22Rv1 (cell line): ENCODE results near the gene GNB1.

Source experiments
- ZFX ChIP-seq: fragments of 450-650 bp; IDR thresholded peaks from 2 replicates; pipeline ENCODE4 v1.6.1; 2017; ENCODE audit warnings: antibody characterized with exemption, borderline replicate concordance
- TF ChIP-seq, protein P1 (sequence below): fragments of 450-650 bp; IDR thresholded peaks from 2 replicates; pipeline ENCODE4 v1.5.1; 2017; ENCODE audit warnings: mild to moderate bottlenecking

DNA sequence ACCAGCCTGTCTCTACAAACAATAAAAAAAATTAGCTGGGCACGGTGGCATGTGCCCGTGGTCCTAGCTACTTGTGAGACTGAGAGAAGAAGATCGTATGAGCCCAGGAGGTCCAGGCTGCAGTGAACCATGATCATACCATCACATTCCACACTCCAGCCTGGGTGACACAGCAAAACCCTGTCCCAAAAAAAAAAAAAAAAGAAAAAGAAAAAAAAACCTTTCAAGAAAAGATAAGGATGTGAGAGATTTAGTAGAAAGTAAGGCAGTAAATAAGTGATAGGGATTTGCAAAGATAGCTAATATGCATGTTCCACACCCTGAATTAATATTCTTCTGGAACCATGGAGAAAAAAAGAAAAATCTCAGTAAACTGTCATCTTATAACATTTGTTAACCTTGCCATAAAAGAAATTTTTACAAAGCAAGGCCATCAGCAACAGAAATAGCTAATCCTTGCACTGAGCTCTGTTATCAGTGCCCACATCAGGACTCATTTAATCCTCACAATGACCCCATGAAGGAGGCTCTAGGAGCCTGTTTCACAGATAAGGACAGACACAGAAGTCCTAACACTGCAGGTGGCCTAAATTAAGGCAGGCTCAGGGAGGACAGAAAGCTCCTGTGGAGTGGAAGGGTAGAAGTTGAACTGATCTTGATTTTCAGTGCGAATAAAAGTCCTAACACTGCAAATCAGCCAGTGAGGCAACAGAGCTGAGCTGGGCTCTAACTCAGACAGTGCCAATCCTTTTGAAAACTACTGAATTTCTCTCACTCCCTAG is 7.6 kb downstream of the GNB1 start:
- TF ChIP-seq, protein P1, sequence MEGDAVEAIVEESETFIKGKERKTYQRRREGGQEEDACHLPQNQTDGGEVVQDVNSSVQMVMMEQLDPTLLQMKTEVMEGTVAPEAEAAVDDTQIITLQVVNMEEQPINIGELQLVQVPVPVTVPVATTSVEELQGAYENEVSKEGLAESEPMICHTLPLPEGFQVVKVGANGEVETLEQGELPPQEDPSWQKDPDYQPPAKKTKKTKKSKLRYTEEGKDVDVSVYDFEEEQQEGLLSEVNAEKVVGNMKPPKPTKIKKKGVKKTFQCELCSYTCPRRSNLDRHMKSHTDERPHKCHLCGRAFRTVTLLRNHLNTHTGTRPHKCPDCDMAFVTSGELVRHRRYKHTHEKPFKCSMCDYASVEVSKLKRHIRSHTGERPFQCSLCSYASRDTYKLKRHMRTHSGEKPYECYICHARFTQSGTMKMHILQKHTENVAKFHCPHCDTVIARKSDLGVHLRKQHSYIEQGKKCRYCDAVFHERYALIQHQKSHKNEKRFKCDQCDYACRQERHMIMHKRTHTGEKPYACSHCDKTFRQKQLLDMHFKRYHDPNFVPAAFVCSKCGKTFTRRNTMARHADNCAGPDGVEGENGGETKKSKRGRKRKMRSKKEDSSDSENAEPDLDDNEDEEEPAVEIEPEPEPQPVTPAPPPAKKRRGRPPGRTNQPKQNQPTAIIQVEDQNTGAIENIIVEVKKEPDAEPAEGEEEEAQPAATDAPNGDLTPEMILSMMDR = no peak
- TF ChIP-seq ZFX = no peak
